HG03039 (cell line): ENCODE data around the gene FBXO31.

Experiments
- ATAC-seq: cut with Tn5 transposase; IDR thresholded peaks from one replicate; pipeline ENCODE4 v1.9.1; 2021; ENCODE audit warnings: mild to moderate bottlenecking, moderate library complexity; ENCODE audit not compliant: unreplicated experiment

FBXO31 gene

DNA sequence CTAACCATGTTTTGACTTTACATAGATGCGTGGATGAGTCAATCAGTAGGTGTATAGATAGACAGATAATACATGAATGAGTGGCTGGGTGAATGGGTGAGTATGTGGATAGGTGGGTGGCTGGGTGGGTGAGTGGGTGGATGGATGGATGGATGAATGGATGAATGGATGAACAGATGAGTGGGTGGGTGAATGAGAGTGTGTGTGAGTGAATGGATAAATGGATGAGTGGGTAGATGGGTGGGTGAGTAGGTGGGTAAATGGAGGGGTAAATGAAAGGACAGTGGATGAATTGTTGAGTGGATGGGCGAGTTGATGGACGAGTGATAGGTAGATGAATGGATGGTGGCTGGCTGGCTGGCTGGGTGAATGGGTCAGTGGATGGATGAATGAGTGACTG lies 89.6 kb downstream of the FBXO31 start:
- ATAC-seq = no peak

DNA sequence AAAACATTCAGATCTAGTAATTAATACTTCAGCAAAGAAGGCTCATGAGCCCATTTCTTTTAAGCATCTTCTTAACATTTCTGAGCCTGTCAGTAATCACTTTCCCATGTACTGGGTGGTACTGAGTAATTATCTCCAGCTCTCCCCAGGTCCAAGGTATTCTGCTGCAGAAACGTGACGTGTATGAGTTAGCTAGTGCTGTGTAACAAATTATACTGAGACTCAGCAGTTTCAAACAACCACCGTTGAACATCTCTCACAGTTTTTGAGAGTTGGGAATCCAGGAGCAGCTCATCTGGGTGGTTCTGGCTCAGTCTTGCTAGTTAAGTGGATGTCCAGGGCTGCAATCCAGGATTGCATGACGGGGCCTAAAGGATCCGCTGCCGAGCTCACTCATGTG lies 91.6 kb downstream of the FBXO31 start:
- no peak for ATAC-seq

DNA sequence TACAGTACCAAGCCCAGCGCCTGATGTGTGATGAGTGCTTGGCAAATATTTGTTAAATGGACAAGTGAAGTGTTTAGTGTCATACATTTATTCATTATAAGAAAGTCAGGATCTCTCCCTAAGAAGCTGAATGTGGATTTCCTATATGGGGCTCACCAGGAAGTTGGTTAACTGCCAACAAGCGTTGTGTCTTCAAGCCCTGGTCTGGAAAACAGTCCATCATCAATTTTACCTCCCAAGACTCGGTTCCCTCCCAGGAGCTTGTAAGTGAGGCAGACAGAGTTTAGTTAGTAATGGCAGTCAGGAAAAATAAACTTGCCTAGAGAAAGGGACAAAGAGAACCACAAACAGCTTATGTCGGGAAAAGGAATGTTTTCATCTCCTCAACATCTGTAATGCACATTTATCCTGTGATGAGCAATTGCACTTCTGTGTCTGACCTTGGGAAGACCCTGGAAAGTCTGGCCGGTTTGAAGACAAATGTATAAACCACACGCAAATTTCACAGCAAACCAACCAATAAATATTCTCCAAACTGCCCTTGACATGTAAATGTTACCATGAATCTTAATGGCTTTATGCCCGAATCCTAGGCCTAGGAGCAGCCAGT lies 94.7 kb downstream of the FBXO31 start:
- ATAC-seq = no peak

DNA sequence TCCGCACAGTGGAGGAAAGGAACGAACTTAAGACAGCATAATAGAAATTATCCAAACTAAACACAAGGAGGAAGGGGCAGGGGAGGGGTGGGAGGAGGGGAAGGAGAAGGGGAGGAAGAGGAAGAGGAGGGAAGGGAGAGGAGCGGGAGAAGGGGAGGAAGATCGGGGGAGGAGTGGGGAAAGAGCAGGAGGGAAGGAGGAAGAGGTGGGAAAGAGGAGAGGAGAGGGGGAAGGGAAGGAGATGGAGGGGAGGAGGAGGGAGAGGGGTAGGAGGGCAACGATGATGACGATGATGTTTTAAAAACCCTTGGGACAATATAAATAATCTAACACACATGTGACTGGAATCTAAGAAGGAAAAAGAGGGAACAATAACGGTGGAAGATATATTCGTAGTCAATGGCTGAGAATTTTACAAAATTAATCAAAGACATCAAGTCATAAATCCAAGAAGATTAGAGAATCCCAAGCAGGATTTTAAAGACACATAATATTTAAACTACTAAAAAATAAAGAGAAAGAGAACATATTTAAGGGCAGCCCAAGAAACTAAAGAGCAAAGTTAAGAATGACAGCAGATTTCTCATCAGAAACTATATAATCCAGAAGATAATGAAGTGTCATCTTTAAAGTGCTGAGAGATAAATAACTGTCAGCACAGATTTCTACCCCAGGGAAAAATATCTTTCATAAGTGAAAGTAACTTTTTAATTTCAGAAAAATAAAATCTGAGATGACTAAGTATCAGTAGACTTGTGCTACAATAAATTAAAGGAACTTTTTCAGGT lies 96.5 kb downstream of the FBXO31 start:
- ATAC-seq = no peak

DNA sequence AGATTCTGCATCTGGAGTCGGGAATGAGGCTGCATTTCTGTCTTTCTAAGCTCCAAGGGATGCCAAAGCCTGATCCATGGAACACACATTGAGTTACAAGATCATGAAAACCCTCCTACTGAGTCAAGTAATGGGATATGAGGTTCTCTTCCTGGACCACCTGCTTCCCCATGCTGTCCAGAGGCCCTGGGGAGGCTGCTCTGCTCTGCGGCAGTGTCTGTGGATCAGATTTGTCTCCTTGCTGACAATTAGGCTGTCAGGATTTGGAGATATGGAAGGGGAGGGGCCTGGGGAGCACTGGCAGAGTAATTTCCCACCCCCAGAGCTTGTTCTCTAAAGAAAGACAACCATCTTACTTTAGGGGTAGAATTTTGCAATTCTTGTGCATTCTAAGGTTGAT lies 99.4 kb downstream of the FBXO31 start:
- ATAC-seq = no peak

DNA sequence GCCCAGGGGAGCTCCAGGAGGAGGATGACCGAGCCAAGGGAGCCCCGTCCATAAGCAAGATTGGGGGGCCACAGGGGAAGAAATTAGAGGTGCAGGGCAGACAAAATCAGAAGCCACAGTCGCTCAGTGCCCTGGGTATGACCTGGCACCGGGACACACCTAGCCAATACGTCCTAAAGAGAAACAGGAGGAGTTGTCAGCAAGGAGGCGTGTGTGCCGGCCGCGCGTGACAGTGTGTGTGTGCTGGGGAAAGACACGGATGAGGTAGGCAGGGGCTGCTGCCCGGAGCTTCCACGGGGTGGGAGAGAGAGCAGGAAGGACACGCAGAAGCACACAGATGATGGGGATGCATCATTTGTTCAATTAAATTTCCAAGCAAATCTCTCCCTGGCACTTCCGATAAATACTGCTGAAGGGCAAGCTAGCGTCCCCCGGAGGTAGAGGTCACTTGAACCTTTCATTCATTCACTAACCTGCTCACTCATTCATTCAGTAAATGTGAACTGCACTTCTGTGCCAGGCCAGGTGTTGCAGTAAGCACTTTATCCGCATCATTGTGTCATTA lies 104.4 kb downstream of the FBXO31 start:
- no peak for ATAC-seq

DNA sequence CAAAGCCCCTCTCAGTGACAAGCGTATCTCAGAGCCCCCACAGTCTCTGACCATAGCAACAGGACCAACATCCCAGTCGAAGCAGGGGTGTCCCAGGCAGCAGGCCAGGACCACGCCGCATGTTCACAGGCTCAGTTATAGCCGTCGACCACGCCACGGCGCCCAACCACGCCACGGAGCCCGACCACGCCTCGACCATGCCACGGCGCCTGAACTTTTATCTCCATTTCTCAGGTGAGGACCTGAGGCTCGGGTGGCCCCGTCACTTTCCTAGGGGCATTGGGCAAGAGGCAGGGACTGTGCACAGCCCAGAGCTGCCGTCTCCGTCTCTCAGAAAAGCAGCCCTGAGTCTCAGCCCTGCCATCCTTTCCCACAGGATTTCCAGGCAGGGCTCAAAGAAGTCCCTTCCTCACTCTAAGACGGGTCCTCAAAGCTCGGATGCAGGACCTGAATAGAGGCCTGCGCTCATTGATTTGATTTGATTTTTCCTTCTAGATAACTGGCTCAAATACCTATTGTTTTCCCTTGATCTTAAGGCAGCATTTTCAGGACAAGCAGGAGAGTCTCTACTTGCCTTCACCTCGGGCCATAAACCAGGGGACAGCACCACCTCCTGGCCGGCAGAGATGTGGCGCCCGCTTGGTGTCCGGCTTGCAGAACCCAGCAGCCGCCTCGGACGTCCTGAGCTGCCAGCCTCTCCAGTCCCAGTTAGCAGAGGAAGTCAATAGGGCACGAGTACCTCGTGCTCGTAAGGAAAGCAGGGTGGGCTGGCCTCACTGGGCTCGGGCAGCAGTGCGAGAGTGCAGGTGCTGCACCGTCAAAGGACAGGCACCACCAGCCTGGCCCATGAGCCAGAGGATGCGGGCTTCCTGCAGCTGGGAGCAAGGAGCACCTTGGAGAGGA lies 105.1 kb downstream of the FBXO31 start:
- no peak for ATAC-seq
